PC-3 (cell line): Measurements from ENCODE around the gene CCNB1IP1. TPM values are rescaled to one million over a fixed set of nuclear protein-coding genes. Genes with fewer than 3 reads are reported as not detected.

Experiments used
- ATAC-seq: fragments of 200-7000 bp; cut with Tn5 transposase; 2 replicates; pipeline ENCODE4 v1.9.1; 2020; ENCODE audit warnings: mild to moderate bottlenecking, moderate library complexity
- BruUV-seq: library from RNA; stranded (reverse); fragments of 400-500 nt; replicated peaks from 2 replicates; lab custom pipeline; 2021; lab: Mats Ljungman, UMichigan
- CTCF ChIA-PET: fragments of 300-600 bp; sonication (Branson Sonifier 250); formaldehyde crosslinking; loops from one replicate; lab custom pipeline; 2022; ENCODE audit warnings: antibody characterized with exemption; lab: Charles Lee
- POLR2A ChIA-PET: fragments of 300-600 bp; sonication (Branson Sonifier 250); formaldehyde crosslinking; loops from one replicate; lab custom pipeline; 2022; ENCODE audit warnings: antibody characterized with exemption; ENCODE audit not compliant: unreplicated experiment; lab: Charles Lee
- DNase-seq: peaks from one replicate; pipeline ENCODE4 v3.0.0-alpha.2; 2015
- H2AFZ ChIP-seq: fragments of 300-600 bp; sonication (generic); 2 replicates; pipeline ENCODE4 v1.6.0; 2016; ENCODE audit warnings: antibody characterized with exemption, low read length
- H3F3A ChIP-seq: fragments of 300-600 bp; sonication (generic); one replicate; pipeline ENCODE4 v1.6.0; 2017; ENCODE audit warnings: antibody characterized with exemption, low read length, control low read depth, mild to moderate bottlenecking; ENCODE audit not compliant: unreplicated experiment
- H3K27ac ChIP-seq: fragments of 300-600 bp; sonication (generic); 2 replicates; pipeline ENCODE4 v1.5.1; 2016; ENCODE audit warnings: mild to moderate bottlenecking, low read length
- H3K27me3 ChIP-seq: fragments of 300-600 bp; sonication (generic); 2 replicates; pipeline ENCODE4 v1.6.1; 2016; ENCODE audit warnings: low read length, mixed read lengths
- H3K36me3 ChIP-seq: fragments of 300-600 bp; sonication (generic); 2 replicates; pipeline ENCODE4 v1.6.1; 2016; ENCODE audit warnings: low read depth, mixed run types, low read length, mixed read lengths
- H3K4me1 ChIP-seq: fragments of 300-600 bp; sonication (generic); 2 replicates; pipeline ENCODE4 v1.5.1; 2016; ENCODE audit warnings: low read length; ENCODE audit not compliant: insufficient read depth
- H3K4me2 ChIP-seq: fragments of 300-600 bp; sonication (generic); 2 replicates; pipeline ENCODE4 v1.6.0; 2016; ENCODE audit warnings: low read length
- H3K4me3 ChIP-seq: fragments of 300-600 bp; sonication (generic); 2 replicates; pipeline ENCODE4 v1.5.1; 2016; ENCODE audit warnings: mild to moderate bottlenecking, low read length, mixed read lengths
- H3K79me2 ChIP-seq: fragments of 300-600 bp; sonication (generic); 2 replicates; pipeline ENCODE4 v1.6.1; 2017; ENCODE audit warnings: low read length, mixed read lengths
- H3K9ac ChIP-seq: fragments of 300-600 bp; sonication (generic); 2 replicates; pipeline ENCODE4 v1.6.0; 2016; ENCODE audit warnings: mild to moderate bottlenecking, low read length
- H3K9me2 ChIP-seq: fragments of 300-600 bp; sonication (generic); replicated peaks from 2 replicates; pipeline ENCODE4 v1.6.1; 2016; ENCODE audit warnings: mixed run types, low read length, mixed read lengths
- H3K9me3 ChIP-seq: fragments of 300-600 bp; sonication (generic); 2 replicates; pipeline ENCODE4 v1.6.1; 2016; ENCODE audit warnings: low read length, mixed read lengths
- H4K20me1 ChIP-seq: fragments of 300-600 bp; sonication (generic); 2 replicates; pipeline ENCODE4 v1.6.1; 2016; ENCODE audit warnings: low read length, mixed read lengths
- EZH2 ChIP-seq: fragments of 300-600 bp; sonication (generic); IDR thresholded peaks from one replicate; pipeline ENCODE4 v1.6.1; 2017; ENCODE audit warnings: antibody characterized with exemption, mild to moderate bottlenecking, low read length; ENCODE audit not compliant: unreplicated experiment
- EZH2phosphoT487 ChIP-seq: fragments of 300-600 bp; sonication (generic); IDR thresholded peaks from 2 replicates; pipeline ENCODE4 v1.6.1; 2018; ENCODE audit warnings: mild to moderate bottlenecking, antibody characterized with exemption, low read length, borderline replicate concordance
- intact Hi-C: fragments of 100-400 bp; cut with micrococcal nuclease; formaldehyde crosslinking; loops from 2 replicates; pipeline ENCODE4 v1.9.0; 2023
- total RNA-seq: library from RNA; depleted of rRNA; stranded (reverse); fragments of >200 nt; gene quantifications from 2 replicates; pipeline ENCODE4 v1.2.3, GENCODE V29; 2014
- TF ChIP-seq, protein P1 (sequence below): fragments of 300-600 bp; sonication (generic); conservative IDR thresholded peaks from 2 replicates; pipeline ENCODE4 v1.5.1; 2017; ENCODE audit warnings: antibody characterized with exemption, low read depth, mild to moderate bottlenecking, low read length

The CCNB1IP1 gene
- total RNA-seq, 1 experiment from 2014 or later = 32.8 TPM

DNA sequence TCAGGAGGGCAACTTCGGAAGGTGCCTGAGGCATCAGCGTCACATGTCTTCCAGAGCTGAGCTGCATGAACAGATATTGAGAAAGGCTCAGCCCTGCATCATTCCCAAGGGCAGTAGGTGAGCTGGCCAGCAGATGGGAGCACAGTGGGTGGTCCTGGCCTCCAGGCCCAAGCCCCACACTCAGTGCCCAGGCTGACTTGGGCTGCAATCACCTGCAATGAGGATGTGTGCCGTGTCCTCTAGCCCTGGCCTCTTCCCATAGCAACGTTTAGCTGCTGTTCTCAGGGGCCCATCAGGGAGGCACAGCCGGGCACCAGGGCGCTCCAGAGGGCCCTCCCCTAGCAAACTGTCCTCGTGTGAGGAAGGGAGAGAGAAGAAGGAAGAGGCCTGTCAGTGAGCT, 48.3 kb upstream of the CCNB1IP1 start:
- no peaks in the 10 kb centered on the region for H3K79me2 ChIP-seq
- no peaks in the 10 kb centered on the region for H3K9me3 ChIP-seq
- H3K4me1 ChIP-seq = no peaks in the 10 kb centered on the region
- no peak overlapping the region for H3K4me3 ChIP-seq
- peaks cover 10% of the 10 kb centered on the region; the same call in 1 of the 2 replicates for H3K36me3 ChIP-seq
- H3K27me3 ChIP-seq = no peaks in the 10 kb centered on the region
- TF ChIP-seq, protein P1, sequence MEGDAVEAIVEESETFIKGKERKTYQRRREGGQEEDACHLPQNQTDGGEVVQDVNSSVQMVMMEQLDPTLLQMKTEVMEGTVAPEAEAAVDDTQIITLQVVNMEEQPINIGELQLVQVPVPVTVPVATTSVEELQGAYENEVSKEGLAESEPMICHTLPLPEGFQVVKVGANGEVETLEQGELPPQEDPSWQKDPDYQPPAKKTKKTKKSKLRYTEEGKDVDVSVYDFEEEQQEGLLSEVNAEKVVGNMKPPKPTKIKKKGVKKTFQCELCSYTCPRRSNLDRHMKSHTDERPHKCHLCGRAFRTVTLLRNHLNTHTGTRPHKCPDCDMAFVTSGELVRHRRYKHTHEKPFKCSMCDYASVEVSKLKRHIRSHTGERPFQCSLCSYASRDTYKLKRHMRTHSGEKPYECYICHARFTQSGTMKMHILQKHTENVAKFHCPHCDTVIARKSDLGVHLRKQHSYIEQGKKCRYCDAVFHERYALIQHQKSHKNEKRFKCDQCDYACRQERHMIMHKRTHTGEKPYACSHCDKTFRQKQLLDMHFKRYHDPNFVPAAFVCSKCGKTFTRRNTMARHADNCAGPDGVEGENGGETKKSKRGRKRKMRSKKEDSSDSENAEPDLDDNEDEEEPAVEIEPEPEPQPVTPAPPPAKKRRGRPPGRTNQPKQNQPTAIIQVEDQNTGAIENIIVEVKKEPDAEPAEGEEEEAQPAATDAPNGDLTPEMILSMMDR = no peak
- TF ChIP-seq EZH2phosphoT487 = no peak
- no peak for TF ChIP-seq EZH2
- ChIA-PET POLR2A (no interaction called here), CTCF (no interaction called here)
- H2AFZ ChIP-seq = no peak overlapping the region
- no peaks in the 10 kb centered on the region for H4K20me1 ChIP-seq
- intact Hi-C loops = no loop called here
- ATAC-seq (no peak), DNase-seq (no peak)
- BruUV-seq = no TSS peak
- no peak overlapping the region for H3K4me2 ChIP-seq
- H3K9me2 ChIP-seq = no peaks in the 10 kb centered on the region
- no peak overlapping the region for H3K27ac ChIP-seq
- no peaks in the 10 kb centered on the region for H3F3A ChIP-seq
- H3K9ac ChIP-seq = no peak overlapping the region

DNA sequence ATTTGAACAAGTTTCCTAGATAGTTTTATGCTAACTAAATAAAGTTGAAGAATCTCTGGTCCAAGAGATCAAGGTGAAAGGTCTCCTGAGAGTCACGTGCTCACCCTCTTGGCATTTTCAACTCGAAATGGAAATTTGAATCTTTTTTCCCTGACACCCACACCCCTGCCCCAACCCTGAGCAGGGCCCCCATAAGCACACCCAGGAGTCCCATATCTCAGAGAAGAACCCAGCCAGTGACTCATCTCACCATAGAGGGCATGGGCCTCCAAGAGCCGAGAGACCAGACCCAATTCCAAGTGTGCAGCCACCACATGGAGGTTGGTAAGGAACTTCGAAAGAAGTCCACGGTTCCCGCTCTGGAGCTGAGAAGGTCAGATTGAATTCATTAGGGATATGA, 47.6 kb upstream of the CCNB1IP1 start:
- intact Hi-C loops = no loop called here
- Histone ChIP-seq H3K9me2 (no peaks in the 10 kb centered on the region), H3K9me3 (no peaks in the 10 kb centered on the region), H3K27ac (no peak overlapping the region), H3K4me1 (no peaks in the 10 kb centered on the region), H3K9ac (no peak overlapping the region), H3K79me2 (no peaks in the 10 kb centered on the region), H3F3A (no peaks in the 10 kb centered on the region), H4K20me1 (no peaks in the 10 kb centered on the region), H3K36me3 (peaks cover 10% of the 10 kb centered on the region; the same call in 1 of the 2 replicates), H3K4me2 (no peak overlapping the region), H3K4me3 (no peak overlapping the region), H2AFZ (no peak overlapping the region), H3K27me3 (no peaks in the 10 kb centered on the region)
- no TSS peak for BruUV-seq
- TF ChIP-seq EZH2phosphoT487 (no peak), EZH2 (no peak)
- TF ChIP-seq, protein P1 = no peak
- DNase-seq = no peak
- ChIA-PET POLR2A (no interaction called here), CTCF (no interaction called here)
- ATAC-seq = no peak

DNA sequence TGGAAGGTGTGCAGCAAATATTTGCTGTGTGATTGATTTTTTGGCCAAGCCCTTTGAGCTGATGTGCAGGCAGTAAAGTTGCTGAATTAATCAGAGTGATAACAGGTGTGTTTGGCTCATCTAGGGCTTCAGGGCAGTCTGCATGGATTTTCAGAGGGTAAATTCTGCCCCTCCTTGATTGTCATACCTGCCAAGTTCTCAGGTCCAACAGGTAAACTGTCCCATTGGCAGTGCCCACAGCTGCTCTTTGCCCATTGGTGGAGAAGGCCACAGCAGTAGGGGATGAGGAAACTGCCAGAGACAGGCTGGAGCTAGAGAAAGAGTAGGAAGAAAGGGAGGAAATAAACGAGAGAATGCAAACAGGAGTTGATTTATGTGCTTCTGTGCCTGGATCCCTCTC, 46.7 kb upstream of the CCNB1IP1 start:
- H3K27me3 ChIP-seq = no peaks in the 10 kb centered on the region
- no peak overlapping the region for H3K9ac ChIP-seq
- TF ChIP-seq, protein P1 = no peak
- TF ChIP-seq EZH2phosphoT487 = no peak
- TF ChIP-seq EZH2 = no peak
- ATAC-seq (no peak), DNase-seq (no peak)
- H4K20me1 ChIP-seq = no peaks in the 10 kb centered on the region
- no peaks in the 10 kb centered on the region for H3K9me3 ChIP-seq
- no peaks in the 10 kb centered on the region for H3F3A ChIP-seq
- peaks cover 10% of the 10 kb centered on the region; the same call in 1 of the 2 replicates for H3K36me3 ChIP-seq
- no peak overlapping the region for H2AFZ ChIP-seq
- no TSS peak for BruUV-seq
- H3K4me1 ChIP-seq = no peaks in the 10 kb centered on the region
- no peak overlapping the region for H3K4me2 ChIP-seq
- CTCF ChIA-PET = no interaction called here
- H3K79me2 ChIP-seq = no peaks in the 10 kb centered on the region
- POLR2A ChIA-PET = no interaction called here
- no peaks in the 10 kb centered on the region for H3K9me2 ChIP-seq
- intact Hi-C loops = no loop called here
- H3K4me3 ChIP-seq = no peak overlapping the region
- H3K27ac ChIP-seq = no peak overlapping the region
